HG02943 (cell line): ENCODE data around the gene DCAF12.

Experiments used
- ATAC-seq: cut with Tn5 transposase; IDR thresholded peaks from one replicate; pipeline ENCODE4 v1.9.1; 2021; ENCODE audit warnings: mild to moderate bottlenecking, low read depth, moderate library complexity; ENCODE audit not compliant: unreplicated experiment

The DCAF12 gene

DNA sequence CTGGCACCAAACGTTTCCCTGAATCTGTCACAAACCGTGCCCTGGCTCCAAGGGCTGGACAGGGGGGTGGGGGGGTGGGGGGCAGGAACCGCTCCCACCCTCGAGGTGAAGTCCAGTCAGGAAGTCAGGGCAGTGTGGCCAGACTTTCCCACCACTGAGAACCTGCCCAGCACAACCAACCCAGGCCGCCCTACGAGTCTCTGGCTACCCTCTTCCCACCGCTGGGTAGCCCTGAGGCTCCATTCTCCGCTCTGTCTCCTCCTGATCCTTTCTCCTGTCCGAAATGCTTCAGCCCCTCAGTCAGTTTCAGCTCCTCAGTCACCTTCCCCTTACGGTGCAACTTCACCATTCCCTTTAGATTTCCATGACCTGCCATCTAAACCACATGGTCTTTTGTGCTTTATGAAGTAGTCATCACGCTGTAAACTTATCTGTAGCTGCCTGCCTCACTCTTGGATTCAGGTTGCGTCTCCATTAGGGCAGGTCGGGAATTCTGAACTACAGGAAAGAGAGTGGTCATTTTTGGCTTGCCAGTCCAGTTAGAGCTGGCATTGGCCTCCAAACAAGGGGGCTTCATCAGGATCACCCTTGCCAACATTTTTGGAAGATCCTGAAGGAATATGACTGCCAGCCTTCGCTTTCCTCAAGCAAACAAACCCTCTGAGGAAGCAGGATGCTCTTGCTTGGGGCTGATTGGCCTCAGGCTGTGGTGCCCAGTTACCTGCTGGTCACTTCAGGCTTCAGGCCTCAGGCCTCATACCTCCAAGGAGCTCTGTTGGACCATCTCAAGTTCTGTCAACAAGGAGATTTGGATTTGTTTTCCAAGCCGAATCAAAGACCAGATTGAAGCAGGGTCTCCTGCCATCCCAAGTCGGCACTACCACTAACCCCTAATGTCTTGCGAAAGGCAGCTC, 794 bp upstream of the DCAF12 start:
- no peak for ATAC-seq

DNA sequence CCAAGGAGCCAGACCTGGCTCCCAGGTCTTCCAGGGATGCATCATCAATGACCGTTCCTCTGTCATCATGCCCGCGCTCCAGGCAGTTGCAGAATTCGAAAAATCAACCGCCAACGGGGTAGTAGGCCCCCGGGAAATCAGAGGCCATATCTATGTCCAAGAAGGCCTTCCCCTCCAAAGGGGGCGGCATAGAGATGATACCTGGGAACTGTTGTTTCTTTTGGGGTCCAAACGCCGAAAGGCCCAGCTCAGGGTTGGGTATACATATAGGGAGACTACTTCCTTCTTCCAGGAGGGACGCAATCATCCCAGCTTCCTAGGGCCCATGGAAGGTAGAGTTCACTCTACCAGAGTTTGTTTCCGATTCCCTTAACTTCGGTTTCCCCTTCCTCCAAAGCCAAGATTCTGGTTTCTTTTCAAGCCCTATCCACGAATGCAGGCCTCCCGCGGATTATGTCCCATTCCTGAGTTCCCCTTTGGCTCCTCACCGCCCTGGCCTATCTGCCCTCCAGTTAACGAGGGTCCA, 754 bp downstream of the DCAF12 start:
- no peak for ATAC-seq

DNA sequence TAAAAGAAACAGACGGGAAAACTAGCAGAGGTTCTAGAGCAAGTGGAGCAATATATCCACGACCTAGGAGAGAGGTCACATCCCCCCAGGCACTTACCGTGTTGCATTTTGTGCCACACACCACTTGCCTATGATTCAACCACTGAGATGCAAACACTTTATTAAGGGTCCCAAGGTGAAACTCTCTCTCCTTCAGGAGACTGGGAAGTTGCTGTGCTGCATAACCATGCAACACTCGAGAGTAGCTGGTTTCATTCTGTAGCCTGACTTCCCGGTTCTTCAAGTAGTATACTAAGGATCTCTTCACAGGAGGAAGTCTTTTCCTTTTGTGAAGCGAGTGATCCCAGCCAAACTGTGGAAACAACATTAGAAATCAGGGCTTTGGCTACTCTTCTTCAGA, 1.6 kb downstream of the DCAF12 start:
- no peak for ATAC-seq

DNA sequence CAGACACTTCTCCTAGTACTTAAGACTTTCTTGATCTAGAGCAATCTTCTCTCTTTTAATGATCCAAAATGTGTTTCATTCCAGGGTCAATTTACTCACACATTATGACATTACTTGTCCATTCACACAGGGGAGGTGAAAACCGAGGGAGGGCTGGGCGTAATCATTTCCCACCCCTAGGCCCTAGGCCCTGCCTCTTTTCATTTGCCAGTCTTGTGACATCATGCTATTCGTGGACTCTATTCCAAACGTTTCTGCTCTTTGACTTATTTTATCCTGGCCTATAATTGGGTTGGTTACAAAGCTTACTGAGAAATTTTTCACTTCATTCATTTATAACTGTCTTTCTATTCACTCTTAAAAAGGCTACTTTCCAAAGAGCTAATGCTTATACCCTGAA, 2.4 kb downstream of the DCAF12 start:
- no peak for ATAC-seq

DNA sequence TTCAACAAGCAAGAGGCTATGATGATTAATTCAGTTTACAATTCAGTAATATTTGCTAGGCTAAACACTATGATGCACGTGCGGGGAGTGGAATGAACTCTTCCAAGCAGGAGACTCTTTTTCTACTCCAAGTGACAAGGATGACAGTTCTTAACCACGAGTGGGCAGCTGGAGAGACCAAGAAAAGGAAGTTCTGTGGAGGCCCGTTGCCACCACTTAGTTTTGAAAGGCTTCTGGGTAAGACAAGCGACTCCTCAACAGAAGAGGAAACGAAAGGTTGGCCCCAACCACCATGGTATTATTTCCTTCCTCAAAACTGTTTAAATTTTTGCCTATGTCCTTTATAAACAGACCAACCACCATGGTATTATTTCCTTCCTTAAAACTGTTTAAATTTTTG, 2.8 kb downstream of the DCAF12 start:
- ATAC-seq = no peak

DNA sequence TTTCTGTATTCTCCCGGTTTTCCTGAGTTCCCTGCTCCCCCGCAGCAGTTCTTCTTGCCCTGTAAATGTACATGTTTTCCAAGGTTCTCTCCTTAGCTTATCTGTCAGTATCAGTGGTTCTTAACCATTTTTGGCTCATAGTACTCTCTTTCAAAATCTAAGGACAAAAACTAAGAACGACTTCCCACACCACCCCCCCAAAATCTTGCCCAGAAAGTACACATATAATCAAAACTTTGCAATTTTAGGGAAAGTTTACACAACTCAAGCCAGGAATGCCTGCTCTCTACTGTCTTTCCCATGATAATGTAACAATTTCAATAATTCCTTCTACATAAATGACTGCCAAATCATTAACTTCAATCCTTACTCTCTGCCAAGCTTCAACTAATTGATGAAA, 4.5 kb downstream of the DCAF12 start:
- no peak for ATAC-seq

DNA sequence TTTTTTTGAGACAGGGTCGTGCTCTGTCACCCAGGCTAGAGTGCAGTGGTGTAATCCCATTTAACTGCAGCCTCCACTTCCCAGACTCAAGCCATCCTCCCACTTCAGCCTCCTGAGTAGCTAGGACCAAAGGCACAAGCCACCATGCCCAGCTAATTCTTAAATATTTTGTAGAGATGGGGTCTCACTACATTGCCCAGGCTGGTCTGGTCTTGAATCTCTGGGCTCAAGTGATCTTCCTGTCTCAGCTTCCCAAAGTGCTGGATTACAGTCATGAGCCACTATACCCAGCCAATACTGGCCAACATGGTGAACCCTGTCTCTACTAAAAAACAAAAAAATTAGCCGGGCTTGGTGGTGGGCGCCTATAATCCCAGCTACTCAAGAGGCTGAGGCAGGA, 6.8 kb downstream of the DCAF12 start:
- ATAC-seq = no peak

DNA sequence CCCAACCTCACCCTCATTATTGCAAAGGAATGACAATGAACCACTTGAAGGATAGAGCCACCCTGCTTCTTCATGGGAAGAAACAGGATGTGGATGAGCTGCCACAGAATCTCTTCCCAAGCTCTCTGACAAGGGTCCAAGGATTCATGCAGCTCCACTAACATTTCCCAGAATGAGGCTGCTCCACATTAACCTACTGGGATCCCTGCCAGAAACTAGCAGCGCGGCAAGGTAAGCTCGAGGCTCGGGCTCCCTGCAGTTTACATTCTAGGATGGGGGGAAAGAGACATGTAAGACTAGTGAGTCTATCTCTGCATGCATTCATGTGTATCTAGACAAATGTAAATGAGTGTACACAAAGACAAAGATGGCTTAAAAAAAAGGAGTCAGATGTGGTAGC, 12.1 kb downstream of the DCAF12 start:
- no peak for ATAC-seq

DNA sequence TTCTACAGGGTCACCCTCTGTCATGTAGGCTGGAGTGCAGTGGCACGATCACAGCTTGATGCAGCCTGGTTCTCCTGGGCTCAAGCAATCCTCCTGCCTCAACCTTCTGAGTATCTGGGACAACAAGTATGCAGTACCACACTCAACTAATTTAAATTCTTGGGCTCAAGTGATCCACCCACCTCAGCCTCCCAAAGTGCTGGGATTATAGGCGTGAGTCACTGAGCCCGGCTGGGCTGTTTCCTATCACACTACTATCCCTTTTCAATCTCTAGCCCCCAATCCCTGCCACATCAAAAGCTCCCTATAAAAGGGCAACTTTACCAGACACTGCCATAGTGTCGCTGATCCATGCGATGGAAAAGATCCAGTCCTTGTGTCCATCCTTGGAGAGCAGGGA, 20.4 kb downstream of the DCAF12 start:
- no peak for ATAC-seq

DNA sequence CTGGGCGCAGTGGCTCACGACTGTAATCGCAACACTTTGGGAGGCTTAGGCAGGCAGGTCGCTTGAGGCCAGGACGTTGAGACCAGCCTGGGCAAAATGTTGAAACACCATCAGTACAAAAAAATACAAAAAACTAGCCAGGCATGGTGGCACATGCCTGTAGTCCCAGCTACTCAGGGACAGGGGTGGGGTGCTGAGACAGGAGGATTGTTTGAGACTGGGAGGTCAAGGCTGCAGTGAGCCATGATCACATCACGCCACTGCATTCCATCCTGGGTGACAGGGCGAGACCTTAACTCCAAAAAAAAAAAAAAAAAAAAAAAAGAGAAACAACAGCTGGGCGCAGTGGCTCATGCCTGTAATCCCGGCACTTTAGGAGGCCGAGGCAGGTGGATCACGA, 23.7 kb downstream of the DCAF12 start:
- no peak for ATAC-seq

DNA sequence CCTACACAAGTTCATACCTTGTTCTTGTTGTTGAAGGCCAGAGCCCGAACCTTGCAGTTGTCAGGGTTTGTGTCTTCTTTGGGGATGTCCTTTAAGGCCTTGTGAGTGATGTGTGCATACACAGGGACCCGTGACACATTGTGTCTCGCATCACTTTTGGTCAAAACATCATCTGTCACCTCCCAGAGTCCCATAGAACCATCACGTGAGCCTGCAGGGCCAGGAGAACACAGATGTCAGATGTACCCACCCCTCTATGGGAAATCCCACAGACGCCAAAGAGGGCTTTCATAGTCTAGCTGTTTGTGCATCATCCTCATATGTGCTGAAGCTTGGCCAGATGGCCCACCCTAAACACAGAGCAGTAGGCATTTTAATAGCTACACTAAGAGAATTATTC, 28.2 kb downstream of the DCAF12 start:
- ATAC-seq = peak; percentile 55

DNA sequence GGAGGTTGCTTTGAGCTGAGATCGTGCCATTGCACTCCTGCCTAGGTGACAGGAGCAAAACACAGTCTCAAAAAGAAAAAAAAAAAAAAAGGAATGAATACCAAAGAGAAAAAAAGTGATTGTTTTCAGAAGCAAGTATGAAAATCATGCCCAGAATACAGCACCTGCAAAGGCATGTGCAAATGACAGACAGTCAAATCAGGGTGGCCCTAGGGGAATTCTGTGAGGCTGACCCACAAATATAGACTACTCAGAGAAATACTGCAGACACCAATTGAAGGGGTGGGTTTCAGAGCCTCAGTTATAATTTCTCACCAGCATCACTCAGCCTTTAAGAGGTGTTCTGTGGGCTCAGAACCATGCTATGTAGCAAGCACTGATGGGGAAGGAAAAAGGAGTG, 28.6 kb downstream of the DCAF12 start:
- ATAC-seq = peak; percentile 68

DNA sequence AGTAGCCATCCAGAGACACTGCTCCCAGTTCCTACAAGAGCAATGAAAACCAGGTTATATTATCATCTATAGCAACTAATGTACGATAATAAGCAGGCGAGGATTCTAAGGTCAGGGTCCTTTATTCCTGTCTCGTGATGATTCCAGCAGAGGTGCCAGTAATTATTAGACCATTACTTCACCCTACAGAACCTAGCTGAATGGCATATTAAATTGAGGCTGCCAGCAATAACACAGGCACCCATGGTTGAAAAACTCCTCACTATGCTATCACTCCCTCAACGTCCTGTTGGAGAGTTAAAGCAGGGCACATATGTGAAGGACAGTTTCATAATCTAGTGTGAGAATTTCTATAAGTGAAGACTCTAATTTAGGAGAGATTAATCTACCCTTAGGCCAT, 29.7 kb downstream of the DCAF12 start:
- no peak for ATAC-seq

DNA sequence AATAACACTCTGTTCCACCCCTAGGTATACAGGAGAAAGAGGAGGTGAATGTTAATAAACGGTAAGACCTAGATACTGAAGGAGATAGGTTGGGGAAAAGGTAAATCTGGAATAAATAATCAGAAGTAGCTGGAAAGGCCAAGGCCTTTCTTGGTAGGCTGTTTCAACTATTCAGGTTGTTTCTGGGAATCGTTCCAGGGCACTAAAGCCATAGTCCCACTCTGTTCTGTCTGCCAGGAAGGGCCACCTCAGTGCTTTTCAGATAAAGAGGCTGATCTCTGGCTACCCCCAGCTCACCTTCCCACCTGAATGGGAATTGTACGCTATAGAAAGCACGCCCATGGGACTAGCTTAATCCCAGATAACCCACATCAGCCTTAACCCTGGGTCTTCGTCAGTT, 32.9 kb downstream of the DCAF12 start:
- ATAC-seq = no peak

DNA sequence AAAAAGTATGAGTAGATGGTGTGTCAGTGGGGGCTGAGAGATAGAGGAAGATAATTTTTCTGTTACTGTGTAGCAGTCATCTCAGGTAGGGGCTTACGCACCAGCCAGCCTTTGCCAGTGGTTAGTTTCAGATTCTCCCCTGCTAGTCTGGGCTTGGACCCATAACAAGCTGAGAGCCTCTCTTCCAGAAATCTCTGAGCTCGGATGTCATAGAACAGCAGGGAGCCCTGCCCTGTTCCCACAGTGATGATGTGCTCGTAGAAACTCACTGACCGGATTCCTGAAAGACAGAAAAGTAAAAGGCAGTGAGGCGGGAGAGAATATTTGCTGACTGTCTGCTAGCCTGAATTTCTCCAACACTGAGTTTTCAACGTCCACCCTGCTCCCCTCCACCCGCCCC, 37.2 kb downstream of the DCAF12 start:
- ATAC-seq = no peak

DNA sequence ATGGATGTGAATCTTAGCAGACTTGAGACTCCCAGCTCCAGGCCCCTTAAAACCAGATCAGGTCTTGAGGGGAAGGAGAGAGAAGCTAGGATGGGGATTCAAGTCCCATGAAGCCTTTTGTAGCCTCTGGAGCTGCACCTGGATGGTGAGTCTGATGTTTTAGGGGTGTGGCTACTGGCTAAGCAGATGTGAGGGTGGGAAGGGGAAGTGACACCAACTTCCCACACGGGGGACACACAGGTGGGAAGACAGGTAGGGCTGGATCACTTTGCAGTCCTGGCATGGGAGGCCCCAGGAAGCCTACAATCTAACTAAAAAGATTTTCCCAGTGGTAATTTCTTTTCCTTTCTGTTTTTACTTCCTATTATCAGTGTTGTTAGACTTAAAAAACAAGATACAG, 39.1 kb downstream of the DCAF12 start:
- no peak for ATAC-seq

DNA sequence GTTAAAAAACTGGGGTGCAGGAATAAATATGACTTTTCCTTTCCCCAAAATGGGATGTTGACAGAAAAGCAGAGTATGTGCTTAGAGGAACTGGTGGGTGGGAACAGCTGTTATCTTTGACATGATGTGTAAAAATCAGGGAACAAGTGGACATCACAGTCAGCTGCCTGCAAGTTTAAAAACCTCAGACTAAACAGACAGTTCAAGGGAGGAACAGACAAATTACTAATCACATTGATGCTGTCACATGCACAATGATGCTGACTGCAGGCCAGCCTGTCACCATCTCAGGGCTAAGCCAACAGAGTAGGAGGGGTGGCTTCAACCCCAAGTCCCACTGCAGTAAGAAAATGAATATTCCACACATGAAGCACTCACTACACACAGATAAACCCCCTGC, 39.6 kb downstream of the DCAF12 start:
- ATAC-seq = no peak

DNA sequence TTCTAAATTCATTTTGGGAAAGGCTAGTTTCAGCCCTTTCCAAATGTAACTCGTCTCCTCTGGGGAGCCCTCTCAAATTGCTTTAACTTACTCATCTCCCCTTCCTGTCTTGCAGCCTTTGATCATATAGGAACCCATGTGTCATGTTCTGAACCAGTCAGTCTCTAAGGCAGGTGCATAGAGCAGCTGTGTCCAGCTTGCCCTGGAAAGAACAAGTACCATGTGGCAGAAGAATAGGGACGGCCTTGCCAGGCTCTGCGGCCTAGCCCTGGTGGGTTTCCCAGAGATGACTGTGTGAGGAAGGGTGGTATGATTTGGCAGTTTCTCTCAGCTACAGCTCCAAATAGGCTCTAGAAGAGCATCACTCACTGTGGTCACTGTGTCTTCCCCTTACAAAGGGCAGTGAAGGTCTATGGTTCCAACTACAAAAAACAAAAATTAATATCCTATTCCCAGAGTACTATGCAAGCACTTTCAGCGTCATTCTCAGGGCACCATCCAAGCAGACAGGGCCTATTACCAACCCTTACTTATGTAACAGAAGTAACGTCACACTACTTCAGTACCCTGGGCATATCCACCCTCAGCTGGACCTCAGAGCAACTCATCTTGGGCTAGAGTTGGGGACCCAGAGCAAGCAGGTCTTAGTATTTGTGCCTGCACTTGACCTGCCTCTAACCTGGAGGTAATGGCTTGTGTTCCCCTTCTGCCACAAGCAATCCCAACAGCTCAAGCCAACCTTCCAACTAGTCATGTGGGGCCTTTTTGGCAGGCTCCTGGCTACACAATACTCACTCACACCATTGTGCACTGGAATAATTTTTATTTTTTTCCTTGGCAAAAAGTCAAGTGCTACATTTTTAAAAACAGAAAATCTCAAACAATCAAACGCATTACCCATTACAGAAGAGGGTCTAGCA, 40.7 kb downstream of the DCAF12 start:
- no peak for ATAC-seq

DNA sequence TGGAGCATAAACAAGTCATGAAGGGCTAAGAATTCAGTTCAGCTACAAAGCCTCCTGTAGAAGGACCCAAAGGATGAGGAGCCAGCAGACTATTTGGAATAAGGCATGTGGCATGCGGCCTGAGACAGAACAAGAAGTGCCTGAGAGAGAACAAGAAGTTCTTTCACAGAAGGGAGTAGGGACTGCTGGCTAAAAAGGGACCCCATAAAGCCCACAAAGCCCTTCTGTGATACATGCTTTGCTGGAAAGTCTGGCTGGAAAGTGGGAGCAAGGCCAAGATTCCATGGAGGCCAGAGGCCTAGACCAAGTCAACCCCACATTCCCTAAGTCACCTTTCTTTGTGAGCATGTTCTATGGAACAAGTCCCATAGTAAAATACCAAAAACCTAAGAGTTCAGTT, 41.9 kb downstream of the DCAF12 start:
- no peak for ATAC-seq

DNA sequence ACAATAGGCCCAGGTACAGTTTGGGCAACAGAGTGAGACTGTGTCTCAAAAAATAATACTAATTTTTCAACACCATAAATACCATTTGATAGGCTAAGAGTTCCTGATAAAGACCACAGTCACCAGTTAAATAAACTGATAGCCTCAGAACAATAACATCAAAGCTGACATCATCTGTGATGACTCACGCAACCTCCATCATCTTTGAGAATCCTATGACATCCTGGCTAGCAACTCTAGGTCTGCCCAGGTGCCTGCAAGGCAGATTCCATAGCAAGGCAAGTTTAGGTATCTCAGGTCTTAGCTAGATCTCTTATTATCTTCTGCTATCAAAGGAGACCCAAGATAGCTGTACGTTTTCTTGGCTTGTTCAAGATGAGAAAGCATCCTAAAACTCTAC, 47.3 kb downstream of the DCAF12 start:
- ATAC-seq = no peak

DNA sequence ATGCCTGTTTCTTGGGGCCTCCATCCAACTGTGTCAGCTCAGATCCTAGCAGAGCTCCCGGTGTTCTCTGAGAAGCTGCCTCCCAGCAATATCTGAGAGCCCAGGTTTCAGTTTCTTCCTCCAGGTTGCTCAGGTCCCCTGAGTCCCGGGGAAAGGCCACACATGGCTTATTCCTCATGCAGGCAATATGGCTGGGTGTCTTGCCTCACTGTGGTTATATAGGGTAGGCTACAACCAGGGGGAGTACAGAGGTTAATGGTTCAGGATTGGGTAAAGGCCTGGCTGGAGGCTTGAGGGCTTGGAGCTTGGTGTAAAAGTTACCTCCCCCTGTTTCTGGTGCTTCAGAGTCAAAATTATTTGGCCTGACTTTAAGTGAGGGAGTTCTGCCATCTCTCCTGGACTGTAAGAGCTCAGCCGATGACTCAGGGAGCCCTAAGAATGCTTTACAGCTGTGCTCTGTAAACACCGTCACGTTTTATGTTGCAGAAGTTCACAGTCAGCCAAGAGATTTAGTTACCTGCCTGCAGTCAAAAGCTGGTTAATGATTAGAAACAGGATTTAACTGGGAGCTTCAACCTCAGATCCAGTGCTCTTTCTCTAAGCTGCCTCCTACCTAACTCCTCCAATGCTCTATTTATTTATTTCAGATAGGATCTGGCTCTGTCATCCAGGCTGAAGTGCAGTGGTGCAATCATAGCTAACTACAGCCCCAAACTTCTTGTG, 53.5 kb downstream of the DCAF12 start:
- no peak for ATAC-seq
